AG09309 (cell line): ENCODE data around the gene UBP1.
A peak's percentile ranks its signal among the peaks of the same experiment; 100 is the strongest.

ENCODE experiments used
- DNase-seq: peaks from one replicate; pipeline ENCODE4 v3.0.0-alpha.2; 2010; ENCODE audit warnings: low read depth
- H3K4me3 ChIP-seq: 2 replicates; pipeline ENCODE4 v1.5.1; 2011; ENCODE audit warnings: mild to moderate bottlenecking, low read depth, low read length, moderate library complexity; ENCODE audit not compliant: control insufficient read depth
- TF ChIP-seq, protein P1 (sequence below): IDR thresholded peaks from 2 replicates; pipeline ENCODE4 v1.5.1; 2011; ENCODE audit warnings: mild to moderate bottlenecking, low read depth, low read length, inconsistent platforms; ENCODE audit not compliant: insufficient read depth, control insufficient read depth; ENCODE audit errors: missing control alignments

The UBP1 gene

DNA sequence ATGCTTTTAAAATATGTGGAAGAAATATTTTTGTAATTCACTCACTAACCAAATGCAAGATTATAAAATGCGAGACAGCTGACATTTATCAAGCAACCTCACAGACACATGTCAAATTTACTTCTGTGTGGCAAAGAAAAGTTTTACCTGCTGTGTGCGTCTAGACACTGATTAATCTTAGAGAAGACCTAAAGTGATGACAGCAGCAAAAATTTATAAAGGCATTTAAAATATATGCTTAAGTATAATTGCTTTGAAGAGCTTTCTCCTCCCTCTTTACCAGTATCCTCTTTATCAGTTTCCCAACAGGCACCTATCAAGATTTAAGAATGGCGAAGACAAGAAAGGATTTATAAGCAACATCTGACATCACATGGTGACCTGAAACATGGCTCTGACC, 37.3 kb downstream of the UBP1 start:
- DNase-seq: no peak
- no peak overlapping the region for H3K4me3 ChIP-seq
- TF ChIP-seq, protein P1, sequence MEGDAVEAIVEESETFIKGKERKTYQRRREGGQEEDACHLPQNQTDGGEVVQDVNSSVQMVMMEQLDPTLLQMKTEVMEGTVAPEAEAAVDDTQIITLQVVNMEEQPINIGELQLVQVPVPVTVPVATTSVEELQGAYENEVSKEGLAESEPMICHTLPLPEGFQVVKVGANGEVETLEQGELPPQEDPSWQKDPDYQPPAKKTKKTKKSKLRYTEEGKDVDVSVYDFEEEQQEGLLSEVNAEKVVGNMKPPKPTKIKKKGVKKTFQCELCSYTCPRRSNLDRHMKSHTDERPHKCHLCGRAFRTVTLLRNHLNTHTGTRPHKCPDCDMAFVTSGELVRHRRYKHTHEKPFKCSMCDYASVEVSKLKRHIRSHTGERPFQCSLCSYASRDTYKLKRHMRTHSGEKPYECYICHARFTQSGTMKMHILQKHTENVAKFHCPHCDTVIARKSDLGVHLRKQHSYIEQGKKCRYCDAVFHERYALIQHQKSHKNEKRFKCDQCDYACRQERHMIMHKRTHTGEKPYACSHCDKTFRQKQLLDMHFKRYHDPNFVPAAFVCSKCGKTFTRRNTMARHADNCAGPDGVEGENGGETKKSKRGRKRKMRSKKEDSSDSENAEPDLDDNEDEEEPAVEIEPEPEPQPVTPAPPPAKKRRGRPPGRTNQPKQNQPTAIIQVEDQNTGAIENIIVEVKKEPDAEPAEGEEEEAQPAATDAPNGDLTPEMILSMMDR: no peak

DNA sequence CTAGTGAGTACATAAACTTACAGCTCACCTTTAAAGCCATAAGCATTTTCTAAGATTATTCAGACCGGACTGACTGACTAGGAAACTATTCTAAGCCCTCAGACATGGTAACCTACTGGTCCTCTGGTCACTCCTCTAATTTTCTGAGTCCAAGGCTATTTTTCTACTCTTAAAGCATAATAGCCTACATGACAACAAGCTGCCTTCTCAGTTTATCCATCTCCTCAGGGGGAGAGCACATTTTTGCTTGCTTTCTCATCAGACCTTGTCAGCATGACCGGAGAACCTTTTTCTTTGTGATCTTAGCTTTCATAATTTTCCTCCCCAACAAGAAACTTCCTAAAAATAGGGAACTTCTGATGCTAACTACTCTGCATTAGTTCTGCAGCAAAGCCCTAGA, 38.4 kb downstream of the UBP1 start:
- DNase-seq: peak; percentile 5
- TF ChIP-seq, protein P1: no peak
- H3K4me3 ChIP-seq: no peak overlapping the region

DNA sequence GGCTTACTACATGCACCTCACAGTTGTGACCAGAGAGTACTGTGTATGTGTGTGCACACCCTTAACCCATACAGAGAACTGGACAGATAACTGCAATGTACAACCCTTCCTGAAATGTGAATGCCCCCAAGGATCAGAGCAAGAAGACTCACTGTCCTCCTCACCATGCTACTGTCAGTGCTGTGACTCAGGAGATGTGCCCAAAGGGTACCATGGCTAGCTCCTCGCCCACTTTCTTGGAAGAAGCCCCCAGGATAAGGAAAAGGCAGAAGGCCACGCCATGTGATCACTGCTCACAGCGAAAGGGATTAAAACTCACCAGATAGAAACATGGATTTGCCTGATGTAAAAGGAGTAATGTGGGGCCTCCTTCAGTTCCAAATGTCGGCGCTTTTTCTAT, 41.8 kb downstream of the UBP1 start:
- no peak overlapping the region for H3K4me3 ChIP-seq
- TF ChIP-seq, protein P1: no peak
- DNase-seq: no peak

DNA sequence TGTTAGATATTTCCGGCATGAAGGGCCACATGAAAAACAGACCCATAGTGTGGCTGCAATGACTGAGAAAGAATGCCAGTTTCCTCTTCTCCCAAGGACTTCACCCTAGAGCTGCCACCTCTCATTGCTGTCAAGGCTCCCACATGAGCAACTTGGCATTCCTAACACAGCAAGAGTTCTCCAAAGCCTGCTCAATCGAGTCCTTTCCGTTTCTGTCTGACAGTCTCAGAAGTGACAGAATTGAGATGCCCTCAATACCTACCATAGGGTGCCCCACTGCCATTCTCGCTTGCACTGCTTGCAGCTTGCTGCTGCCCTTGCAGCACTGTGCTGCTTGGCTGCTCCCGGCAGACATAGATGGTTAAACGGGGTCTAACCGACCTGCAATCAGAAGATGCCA, 44.3 kb downstream of the UBP1 start:
- TF ChIP-seq, protein P1: no peak
- no peak overlapping the region for H3K4me3 ChIP-seq
- no peak for DNase-seq

DNA sequence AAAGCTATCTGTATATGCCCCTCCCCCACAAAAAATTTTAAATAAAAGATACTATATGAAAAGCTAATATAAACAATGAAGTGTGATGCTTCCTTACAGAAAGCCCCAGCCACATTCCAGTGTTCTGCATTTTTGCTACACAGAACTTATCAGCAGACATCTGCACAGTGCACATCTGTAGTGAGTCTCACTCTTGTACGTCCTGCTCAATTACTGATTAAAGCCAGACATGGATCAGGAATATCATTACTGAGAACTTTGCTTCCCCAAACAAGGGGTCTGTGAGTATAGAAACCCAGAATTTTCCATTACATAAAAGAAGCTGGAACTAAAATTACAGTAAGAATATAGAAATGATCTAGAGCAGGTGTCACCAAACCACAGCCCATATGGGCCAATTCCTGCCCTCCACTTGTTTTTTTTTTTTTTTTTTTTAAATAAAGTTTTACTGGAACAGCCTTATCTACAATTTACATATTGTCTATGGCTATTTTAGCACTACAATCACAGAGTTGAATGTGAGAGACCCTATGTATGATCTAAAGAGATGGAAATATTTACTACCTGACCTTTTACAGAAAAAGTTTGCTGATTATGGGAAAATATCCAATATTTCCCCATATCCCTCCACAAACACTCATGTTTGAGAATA, 45.7 kb downstream of the UBP1 start:
- no peak overlapping the region for H3K4me3 ChIP-seq
- no peak for DNase-seq
- TF ChIP-seq, protein P1: no peak

DNA sequence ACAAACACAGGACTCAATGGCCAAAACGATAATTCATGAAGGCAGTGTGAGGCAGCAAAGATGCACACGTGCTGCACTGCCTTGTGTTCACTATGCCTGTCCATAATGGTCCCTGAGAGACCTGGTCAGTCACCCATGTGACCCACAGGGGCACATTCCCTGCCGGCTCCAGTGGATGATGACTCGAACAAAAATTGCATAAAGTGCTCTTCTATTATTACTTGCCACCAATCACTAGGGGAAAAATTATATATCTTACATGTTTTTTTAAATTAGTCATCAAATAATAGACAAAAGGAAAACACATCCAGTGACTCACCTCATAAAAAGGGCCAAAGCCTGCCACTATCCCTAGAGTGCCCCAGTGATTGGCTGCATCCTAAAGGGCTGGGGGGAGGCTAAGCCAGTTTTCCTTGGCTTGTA, 47.5 kb downstream of the UBP1 start:
- TF ChIP-seq, protein P1: no peak
- peak; percentile 89 for DNase-seq
- H3K4me3 ChIP-seq: no peak overlapping the region
